HG03342 (cell line): Measurements from ENCODE around the gene AP1S1.

Experiments
- ATAC-seq: cut with Tn5 transposase; IDR thresholded peaks from one replicate; pipeline ENCODE4 v1.9.1; 2021; ENCODE audit warnings: mild to moderate bottlenecking, moderate library complexity; ENCODE audit not compliant: unreplicated experiment

The AP1S1 gene

DNA sequence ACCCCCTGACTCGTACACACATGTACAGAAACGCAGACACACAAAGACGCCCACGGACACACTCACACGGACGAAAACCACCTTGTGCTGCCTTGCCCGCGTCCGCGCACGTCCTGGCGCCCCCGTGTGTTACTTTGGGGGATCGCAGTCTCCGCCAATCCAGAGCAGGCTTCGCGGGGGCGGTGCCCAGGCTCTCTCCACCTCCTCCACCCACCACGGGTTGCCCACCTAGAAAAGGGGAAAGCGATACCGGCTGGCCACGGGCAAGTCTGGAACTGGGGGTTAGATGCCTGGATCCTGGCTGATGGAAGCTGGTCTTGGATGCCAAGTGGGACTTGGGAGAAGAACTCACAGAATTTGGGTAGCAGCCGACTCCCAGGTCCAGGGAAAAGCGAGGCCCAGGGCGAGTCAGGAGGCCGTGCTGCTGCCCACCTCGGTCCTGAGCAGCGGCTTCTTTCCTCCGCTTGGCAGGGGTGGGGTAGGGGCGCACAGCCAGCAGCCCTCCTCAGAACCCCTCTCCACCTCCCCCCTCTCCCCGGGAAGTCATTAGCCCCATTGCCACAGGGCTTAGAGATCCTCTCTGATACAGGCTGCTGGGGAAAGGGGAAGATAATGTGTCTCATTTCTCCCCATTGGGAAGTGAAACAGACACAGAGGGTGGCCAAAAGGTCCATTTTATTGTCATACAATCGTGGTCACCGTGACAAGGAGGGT is 15.7 kb downstream of the AP1S1 start:
- ATAC-seq = no peak

DNA sequence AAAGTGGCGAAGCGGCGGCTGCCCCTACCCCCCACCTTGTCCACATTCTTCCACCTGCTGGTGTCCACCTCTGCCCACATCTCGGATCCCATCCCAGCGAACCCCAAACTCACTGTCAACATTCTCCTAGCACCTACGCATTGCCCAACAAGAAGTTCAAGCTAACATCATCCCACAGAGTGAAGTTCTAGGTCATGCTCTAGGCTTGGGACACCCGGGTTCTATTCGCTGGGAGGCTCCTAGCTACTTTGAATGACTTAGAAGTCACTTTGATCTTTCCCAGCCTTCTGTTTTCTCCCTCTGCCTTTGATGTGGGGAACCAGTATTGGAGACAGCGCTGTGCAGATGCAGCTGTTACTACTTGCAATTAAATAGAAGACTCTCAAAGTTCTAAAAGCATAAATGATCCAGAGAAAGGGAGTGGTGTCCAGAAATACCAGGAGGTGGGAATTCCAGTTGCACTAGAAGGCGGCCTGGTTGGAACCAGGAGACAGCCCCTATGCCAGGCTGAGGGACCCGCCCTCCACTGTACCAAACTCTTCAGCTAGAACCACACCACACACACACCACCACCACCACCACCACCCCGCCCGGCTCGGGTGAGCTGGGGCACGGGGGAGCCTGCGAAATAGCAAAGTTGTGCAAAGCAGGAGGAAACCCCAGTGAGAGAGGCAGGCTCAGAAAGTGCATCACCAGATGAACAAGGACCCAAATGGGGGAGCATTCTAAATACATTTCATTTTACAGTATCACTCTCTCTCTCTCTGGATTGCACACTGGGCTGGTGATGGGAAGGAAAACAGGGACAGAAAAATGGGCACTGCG is 16.6 kb downstream of the AP1S1 start:
- no peak for ATAC-seq

DNA sequence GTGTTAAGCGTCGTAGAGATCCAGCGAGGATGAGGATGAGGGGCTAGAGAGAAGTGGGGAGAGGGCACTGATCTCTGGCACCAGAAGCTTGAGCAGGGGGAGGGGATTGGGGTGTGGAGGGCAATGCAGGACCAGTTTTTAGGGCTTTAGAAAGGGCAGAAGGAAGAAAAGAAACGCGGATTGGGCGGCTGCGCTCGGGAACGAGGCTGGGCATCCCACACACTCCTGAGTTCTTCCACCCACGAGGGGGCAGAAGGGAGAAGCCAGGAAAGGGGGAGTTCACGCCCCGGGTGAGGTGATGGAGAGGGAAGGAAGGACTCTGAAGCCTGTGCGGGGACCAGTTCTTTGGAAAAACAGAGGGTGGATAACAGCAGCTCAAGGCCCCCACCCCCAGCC is 17.2 kb downstream of the AP1S1 start:
- no peak for ATAC-seq

DNA sequence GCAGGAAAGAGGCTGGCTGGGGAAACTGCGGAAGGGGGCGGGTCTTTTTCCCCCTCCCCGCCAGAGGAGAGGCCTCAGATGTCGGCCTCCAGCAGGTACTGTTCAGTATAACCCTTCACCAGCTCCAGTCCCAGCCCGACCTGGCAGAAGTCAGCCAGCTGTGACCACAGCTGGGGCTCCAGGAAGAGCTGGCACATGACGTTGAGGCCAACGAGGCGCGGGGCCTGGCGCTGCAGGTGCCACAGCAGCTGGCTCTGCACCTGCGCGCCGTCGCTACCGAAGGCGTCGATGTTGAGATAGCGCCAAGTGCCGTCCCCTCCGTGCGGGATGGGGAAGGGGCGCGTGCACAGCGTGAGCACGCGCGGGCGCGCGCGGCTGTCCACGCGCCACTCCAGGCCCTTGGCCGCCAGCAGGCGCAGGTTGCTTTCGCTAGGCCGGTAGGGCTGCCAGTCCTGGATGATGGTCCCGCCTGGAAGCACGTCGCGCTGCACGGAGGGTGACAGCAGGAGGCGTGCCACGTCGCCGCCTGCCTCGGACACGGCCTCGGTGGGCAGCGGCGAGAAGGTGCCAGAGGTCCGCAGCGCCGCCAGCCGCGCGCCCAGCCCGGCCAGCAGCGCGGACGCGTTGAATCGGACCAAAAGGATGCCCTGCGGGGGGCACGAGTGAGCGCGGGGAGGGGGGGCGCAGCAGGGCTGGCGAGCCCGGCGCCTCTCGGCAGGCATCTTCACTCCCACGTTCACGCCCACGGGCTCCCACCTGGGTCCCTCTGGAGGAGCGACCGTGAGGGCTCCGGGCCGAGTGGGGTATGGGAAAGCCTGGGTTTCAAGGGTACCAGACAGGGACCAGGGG is 18.0 kb downstream of the AP1S1 start:
- ATAC-seq = no peak

DNA sequence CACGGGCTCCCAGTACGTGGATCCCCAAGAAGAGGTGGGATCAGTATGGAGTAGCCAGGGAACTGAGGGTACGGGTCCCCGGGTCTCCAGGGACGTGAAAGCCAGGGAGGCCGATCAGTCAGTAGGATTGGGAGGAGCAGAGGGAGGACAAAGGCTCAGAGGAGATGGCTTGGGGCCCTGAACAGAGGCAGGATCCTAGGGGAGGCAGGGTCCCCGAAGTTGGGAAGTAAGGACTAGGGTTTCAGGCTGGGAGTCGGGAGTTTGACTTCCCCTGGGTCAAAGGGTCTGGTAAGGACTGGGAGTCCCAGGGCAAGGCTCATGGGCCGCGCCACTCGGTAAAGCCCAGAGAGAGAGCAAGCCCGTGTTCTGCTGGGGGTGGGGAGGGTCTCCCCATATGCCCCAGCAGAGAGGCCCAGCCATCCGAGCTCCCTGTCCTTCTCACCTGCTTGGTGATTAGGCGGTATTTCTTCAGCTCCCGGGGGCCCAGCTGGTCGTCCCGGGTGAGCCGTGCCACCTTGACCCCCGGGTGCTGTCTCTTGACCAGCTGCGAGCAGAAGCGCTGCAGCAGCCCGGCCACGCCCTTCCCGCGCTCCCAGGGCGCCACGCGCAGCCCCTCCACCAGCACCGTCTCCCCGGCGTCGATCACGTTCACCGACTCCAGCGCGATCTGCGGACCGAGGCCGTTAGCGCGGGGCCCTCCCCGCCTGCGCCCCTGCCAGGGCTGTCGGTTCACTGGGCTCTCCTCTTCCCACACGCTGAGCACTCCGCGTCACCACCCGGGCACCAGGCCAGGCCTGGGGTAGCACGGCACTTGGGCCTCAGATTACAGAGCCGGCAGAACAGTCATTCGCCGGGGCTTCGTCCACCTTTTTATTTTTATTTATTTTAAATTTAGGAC is 18.8 kb downstream of the AP1S1 start:
- no peak for ATAC-seq

DNA sequence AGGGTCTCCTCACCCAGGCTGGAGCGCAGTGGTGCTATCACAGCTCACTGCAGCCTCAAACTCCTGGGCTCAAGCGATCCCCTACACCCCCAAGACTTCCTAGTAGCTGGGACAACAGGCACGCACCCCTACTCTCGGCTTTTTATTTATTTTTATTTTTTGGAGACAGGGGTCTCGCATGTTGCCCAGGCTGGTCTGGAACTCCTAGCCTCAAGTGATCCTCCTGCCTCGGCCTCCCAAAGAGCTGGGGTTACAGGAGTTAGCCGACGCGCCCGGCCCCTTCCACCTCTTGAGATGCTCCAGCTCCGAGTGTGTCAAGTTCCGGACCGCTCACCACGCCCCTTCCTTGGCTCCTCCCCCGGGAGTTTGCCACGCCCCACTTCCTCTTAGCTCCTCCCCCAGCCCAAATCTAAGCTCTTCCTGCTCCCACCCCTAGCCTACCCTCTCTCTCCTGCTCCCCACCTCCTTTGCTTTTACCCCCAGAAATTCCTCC is 19.5 kb downstream of the AP1S1 start:
- ATAC-seq = peak; percentile 60

DNA sequence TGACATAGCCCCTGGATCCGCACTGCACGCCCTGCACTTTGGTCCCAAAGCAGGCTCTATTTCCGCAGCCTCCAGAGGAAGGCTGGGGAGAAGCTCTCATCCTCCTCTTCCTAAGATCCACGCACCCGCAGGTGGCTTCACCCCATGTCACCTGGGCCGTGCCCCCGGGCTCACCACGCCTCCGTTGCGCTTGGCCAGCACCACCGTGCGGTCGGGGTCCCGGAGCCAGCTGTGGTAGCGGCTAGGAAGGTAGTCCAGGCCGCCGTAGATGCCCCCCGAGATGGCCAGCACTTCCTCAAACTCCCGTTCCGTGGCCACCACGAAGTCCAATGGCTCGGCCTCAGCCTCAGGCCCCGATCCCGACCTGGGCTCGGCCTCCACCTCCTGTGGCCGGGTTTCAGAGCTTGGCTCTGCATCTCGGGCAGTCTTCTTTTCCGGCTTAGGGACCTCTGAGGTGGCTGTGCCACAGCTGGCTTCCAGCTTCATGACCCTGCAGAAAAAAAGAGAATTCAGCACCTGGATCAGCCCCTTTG is 20.1 kb downstream of the AP1S1 start:
- no peak for ATAC-seq

DNA sequence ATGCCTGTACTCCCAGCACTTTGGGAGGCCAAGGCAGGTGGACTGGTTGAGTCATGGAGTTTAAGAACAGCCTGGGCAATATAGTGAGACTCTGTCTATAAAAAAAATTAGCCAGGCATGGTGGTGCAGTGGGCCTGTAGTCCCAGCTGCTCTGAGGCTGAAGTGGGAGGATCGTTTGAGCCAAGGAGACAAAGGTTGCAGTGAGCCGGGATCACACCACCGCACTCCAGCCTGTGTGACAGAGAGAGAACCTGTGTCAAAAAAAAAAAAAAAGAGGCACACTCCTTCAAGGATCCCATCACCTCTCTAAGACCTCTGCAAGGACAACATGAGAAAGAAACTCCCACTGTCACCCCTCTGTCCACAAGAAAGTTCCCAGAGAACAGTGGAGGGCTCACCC is 21.4 kb downstream of the AP1S1 start:
- no peak for ATAC-seq

DNA sequence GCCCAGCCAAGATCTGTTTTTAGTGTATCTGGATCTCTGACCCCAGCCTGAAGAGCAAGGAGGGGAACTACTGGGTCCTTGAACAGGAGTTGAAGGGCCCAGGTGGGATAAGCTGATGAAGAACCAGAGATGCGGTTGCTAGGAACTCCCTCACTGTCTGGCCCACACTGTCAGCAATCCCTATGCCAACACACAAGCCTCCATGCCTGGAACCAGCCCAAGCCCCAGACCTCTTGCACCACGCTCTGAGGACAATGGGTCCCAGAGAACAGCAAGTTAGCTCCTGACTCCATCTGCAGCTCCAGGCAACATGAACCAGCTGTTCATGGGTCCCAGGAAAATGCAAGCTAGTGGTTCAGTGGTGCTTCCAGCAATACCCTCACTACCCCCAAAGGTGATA is 23.4 kb downstream of the AP1S1 start:
- ATAC-seq = no peak

DNA sequence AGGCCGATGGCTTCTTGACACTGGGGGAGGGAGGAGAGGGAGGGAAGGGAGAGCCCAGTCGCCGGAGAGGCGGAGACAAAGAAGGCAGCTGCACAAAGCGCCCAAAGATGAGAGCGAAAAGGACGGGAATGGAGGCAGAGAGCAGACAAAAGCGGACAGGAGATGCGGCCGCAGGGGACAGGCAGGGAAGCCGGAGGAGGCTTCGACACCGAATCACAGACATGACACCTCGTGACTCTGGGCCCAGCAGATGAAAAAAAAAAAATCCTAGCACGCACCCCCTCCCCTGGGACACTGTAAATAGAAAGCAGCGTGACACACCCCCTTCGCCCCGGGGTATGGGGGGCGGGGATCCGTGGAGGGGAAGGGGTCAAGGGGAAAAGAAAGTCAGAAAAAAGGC is 24.8 kb downstream of the AP1S1 start:
- no peak for ATAC-seq

DNA sequence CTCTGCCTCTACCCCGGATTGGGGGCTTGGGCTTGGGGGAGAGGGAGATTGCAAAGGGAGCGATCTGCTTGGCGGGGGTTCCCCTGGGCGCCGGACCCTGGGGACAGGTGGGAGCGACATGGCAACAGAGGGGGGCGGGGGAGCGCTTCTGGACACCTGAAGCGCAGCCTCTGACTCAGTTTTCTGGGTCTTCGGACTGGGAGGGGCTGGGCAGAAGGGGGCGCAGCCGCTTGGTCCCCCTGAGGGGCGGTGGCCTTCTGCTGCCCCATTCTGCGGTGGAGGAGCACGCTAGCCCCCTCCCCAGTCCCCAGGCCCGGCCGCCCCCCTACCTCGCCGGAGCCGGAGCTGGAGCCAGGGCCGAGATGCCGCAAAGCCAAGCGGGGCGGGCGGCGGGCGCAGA is 25.4 kb downstream of the AP1S1 start:
- no peak for ATAC-seq

DNA sequence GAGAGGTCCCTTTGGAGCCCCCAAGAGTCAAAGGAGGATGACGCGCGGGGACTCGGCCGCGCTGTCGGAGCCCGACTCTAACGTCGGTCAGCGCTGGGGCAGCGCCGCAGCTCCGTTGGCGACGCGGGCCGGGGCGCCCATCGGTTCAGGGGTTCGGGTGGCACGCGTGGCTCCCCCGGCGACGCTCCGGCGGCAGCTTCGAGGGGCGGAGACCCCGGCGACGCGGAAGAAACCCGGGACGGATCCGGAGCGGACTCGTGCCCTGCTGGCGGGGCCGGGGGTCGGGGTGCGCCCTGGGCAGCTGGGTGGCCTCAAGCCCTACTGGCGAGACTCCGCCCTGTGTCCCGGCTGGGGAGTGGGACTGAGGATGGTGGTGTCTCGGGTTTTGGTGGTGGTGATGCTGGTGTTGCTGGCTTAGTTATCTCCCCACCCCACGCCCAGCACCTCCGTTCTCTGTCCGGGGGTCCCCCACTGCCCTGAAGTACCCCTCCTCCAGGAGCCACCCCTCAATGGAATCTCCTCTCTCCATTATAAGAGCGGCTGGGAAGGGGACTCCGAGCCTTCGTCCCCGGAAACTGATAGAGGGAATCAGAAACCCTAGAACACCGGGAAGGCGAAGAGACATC is 26.0 kb downstream of the AP1S1 start, which contains the start of gene NAT16:
Gene NAT16, minus strand, starts transcription at position 164 of the 626 bp plus-strand sequence. CDS start 5,486 bp downstream, outside the sequence.
- no peak for ATAC-seq

DNA sequence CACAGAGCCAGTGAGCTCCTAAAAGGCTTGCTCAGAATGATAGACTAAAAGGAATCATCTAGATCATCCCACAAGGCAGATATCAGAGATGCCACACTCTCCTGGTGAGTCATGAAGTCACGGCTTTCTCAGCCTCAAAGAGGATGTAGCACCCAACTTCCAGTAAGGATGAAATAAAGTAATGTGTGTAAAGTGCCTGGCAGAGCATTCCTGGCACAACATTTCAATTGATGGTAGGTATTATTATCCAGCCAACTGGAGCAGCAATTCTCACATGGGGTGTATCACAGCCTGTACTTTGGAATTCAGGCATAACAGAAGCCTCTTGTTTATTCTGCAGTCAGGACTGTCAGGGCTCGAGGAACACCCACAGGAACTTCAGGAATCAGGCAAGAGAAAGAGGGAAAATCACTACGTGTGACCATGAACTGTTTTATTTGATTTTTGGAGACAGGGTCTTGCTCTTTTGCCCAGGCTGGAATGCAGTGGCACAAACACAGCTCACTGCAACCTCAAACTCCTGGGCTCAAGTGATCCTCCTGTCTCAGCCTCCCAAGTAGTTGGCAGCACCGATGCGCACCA is 31.1 kb downstream of the AP1S1 start:
- no peak for ATAC-seq

DNA sequence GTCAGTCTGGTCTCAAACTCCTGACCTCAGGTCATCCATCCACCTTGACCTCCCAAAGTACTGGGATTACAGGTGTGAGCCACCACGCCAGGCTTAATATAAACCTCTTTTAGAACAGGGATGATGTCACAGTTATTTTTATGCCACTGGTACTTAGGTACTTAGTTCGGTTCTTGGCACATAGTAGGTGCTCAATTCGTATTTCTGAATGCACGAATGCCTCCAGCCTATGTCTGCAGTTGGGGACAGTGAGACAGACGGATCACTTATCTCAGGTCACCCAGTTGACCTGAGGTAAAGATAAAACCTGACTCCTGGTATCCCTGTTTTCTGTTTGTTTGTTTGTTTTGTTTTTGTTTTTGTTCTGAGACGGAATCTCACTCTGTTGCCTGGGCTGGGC is 31.9 kb downstream of the AP1S1 start:
- ATAC-seq = no peak

DNA sequence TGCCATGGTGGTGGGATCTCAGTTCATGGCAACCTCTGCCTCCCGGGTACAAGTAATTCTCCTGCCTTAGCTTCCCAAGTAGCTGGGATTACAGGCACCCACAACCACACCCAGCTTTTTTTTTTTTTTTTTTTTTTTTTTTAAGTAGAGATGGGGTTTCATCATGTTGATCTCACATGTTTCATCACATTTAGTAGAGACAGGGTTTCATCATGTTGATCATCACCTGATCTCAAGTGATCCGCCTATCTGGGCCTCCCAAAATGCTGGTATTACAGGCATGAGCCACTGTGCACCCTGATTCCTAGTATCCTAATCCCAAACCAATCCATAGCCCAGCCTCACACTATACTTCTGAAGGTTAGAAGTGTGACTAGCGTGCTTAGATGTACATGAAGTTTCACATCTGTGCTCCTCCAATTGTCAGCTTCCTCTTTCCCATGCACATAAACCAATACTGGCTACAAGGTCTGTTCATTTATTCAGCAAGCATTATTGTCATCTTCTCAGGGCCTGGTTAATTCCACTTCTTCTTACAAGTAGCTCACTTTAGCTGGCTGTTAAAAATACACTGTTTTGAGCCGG is 32.7 kb downstream of the AP1S1 start:
- ATAC-seq = no peak

DNA sequence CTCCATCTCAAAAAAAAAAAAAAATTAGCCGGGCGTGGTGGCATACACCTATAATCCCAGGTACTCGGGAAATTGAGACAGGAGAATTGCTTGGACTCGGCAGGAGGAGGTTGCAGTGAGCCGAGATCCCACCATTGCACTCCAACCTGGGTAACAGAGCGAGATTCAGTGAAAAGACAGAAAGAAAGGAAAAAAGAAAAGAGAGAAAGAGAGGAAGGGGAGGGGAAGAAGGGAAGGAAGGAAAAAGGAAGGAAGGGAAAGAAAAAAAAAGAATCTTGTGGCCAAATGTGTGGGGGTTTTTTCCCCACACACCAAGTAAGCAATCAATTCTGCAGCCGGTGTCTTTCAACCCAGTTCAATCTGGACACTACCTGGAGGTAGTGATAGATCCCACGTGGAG is 34.8 kb downstream of the AP1S1 start:
- no peak for ATAC-seq

DNA sequence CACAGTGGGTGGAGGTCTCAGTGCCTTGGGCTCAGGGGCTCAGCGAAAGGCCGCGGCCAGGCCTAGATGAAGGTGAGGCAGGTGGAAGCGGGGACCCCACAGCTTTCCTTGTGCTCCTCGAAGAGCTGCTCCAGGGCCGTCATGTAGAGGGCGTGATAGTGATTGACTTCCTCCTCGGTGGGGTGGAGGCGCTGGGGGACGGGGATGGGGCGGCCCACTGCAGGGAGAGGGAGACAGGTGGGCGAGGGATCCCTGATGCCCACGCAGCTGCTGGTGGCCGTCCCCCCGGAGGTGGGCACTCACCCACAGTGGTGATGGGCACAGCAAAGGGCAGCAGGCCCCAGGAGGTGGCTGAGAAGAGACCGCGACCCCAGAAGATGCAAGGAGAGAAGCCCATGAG is 41.6 kb downstream of the AP1S1 start:
- no peak for ATAC-seq

DNA sequence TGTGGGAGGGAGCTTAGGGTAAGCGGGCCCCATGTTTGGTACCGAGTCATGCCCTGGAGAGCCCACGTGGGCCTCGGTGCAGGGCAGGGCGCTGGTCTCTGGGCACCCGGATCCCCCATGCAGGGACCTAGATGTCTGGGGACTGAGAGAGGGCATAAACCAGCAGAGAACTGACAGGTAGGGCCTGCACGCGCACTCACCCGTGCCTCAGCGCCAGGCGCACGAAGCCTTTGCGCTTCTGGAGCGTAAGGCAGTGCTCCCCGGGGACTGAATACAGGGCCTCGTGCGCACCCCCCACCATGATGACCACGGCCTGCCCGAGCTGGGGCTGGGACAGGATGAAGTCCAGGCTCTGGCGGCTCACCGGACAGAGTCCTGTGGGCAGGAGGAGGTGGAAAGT is 43.7 kb downstream of the AP1S1 start:
- ATAC-seq = no peak

DNA sequence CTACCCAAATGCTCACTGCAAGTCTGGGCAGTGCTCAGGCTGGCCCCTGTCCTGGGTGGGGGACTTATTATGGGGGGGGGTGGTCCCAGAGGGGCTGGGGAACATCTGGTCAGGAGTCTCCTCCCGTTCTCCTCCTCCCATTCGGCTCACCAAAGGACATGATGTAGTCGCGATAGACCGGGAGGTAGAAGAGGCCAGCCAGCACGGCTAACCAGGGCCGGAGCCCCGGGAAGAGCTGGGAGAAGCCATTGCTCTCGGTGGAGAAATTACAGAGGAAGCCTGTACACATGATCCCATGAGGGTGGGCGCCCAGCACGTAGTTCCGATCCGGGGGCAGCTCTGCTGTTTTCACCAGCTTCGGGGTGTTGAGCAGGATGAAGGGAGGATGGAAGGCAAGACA is 44.2 kb downstream of the AP1S1 start:
- ATAC-seq = no peak
